Hepatocyte (in vitro differentiated cells): ENCODE measurements around the gene TPRG1L. TPM values are rescaled to one million over a fixed set of nuclear protein-coding genes. Genes with fewer than 3 reads are reported as not detected.
A peak's percentile ranks its signal among the peaks of the same experiment; 100 is the strongest.

Source experiments
- DNase-seq: peaks from one replicate; pipeline ENCODE4 v3.0.0-alpha.2; 2016; ENCODE audit warnings: low spot score
- H2AFZ ChIP-seq: fragments of 200-600 bp; sonication (generic); 2 replicates; pipeline ENCODE4 v1.6.0; 2016; ENCODE audit warnings: antibody characterized with exemption, mild to moderate bottlenecking
- H3K27ac ChIP-seq: fragments of 200-600 bp; sonication (generic); 2 replicates; pipeline ENCODE4 v1.5.1; 2016; ENCODE audit warnings: mild to moderate bottlenecking
- H3K27me3 ChIP-seq: fragments of 200-600 bp; sonication (generic); 2 replicates; pipeline ENCODE4 v1.6.1; 2016
- H3K36me3 ChIP-seq: fragments of 200-600 bp; sonication (generic); replicated peaks from 2 replicates; pipeline ENCODE4 v1.5.1; 2016; ENCODE audit warnings: low read depth; ENCODE audit not compliant: insufficient read depth
- H3K4me1 ChIP-seq: fragments of 200-600 bp; sonication (generic); 2 replicates; pipeline ENCODE4 v1.5.1; 2016; ENCODE audit warnings: mild to moderate bottlenecking, moderate library complexity; ENCODE audit not compliant: insufficient read depth
- H3K4me2 ChIP-seq: fragments of 200-600 bp; sonication (generic); 2 replicates; pipeline ENCODE4 v1.6.0; 2016
- H3K4me3 ChIP-seq: fragments of 200-600 bp; sonication (generic); 2 replicates; pipeline ENCODE4 v1.5.1; 2016; ENCODE audit warnings: mild to moderate bottlenecking
- H3K79me2 ChIP-seq: fragments of 200-600 bp; sonication (generic); 2 replicates; pipeline ENCODE4 v1.6.0; 2017; ENCODE audit warnings: mild to moderate bottlenecking
- H3K9me2 ChIP-seq: fragments of 200-600 bp; sonication (generic); replicated peaks from 2 replicates; pipeline ENCODE4 v1.6.0; 2017; ENCODE audit warnings: mild to moderate bottlenecking; ENCODE audit not compliant: insufficient read depth
- H3K9me3 ChIP-seq: fragments of 200-600 bp; sonication (generic); 2 replicates; pipeline ENCODE4 v1.5.1; 2016; ENCODE audit warnings: low read depth, mild to moderate bottlenecking
- H4K20me1 ChIP-seq: fragments of 200-600 bp; sonication (generic); 2 replicates; pipeline ENCODE4 v1.6.0; 2016; ENCODE audit warnings: mild to moderate bottlenecking; ENCODE audit not compliant: insufficient read depth, poor library complexity, severe bottlenecking
- EZH2 ChIP-seq: fragments of 200-600 bp; sonication (generic); IDR thresholded peaks from 2 replicates; pipeline ENCODE4 v1.6.1; 2016; ENCODE audit warnings: antibody characterized with exemption, mild to moderate bottlenecking, borderline replicate concordance
- EZH2phosphoT487 ChIP-seq: fragments of 200-600 bp; sonication (generic); IDR thresholded peaks from one replicate; pipeline ENCODE4 v1.6.1; 2018; ENCODE audit warnings: antibody characterized with exemption, mild to moderate bottlenecking, low read depth, moderate library complexity; ENCODE audit not compliant: unreplicated experiment, severe bottlenecking
- WGBS: methylation state at CpG from one replicate; pipeline ENCODE4 v1.1.6; 2016; ENCODE audit warnings: low lambda C conversion rate; ENCODE audit errors: missing lambda C conversion rate; 5-methylcytosine and 5-hydroxymethylcytosine counted together
- polyA plus RNA-seq: library from polyadenylated mRNA; unstranded; fragments of >200 nt; fragmentation: Nextera tagmentation; extraction: Ambion mirVana; gene quantifications from 2 replicates; pipeline ENCODE4 v1.2.1, GENCODE V29; 2016
- total RNA-seq: library from RNA; depleted of rRNA; stranded (reverse); fragments of >200 nt; gene quantifications from 2 replicates; pipeline ENCODE4 v1.2.3, GENCODE V29; 2014
- TF ChIP-seq, protein P1 (sequence below): fragments of 200-600 bp; sonication (generic); IDR thresholded peaks from 2 replicates; pipeline ENCODE4 v1.5.1; 2016; ENCODE audit warnings: antibody characterized with exemption, mild to moderate bottlenecking; ENCODE audit not compliant: poor library complexity

Gene TPRG1L
- total and polyA plus RNA-seq, 2 experiments from 2014 or later, result 57.9 to 74.1 TPM

DNA sequence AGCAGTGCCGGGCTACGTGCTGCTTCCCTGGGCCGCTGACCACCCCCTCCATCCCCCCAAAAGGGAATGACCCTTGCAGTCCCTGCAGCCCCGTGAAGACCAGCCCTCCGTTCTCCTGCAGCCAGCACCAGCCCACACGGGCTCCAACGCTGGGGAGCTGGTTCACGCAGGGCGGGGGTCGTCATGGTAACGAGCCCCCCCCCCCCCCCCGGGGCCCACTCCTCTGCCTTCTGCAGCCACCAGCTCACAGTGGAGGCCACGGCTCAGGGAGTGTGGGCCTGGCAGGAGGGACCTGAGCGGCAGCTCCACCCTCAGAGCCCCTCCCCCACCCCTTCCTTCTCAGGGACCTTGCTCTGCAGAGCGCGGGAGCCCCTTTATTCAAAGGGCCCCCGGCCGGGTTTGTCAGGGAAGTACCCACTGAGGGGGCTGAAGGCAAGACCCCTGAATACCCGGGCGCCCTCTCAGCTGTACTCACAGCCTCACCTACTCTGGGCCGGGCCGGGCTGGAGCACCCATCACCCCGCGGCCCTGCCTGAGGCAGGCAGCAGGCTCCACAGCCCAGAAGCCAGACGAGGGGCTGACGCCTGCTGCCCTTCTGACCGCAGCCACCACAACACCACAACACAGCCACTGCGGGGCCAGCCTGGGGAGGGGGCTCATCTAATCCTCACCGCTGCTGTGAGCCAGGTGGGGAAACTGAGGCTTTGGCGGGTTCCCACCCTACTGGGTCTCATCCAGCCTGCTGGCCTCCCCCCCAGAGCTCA lies 26.1 kb upstream of the TPRG1L start:
- peak overlapping the region; percentile 31 for H3K27ac ChIP-seq
- H3K79me2 ChIP-seq, result no peaks in the 10 kb centered on the region
- H2AFZ ChIP-seq, result no peak overlapping the region
- no peaks in the 10 kb centered on the region for H3K9me2 ChIP-seq
- DNase-seq, result peak; percentile 32
- H3K36me3 ChIP-seq, result no peaks in the 10 kb centered on the region
- H3K9me3 ChIP-seq, result no peaks in the 10 kb centered on the region
- TF ChIP-seq EZH2phosphoT487, result no peak
- TF ChIP-seq, protein P1, sequence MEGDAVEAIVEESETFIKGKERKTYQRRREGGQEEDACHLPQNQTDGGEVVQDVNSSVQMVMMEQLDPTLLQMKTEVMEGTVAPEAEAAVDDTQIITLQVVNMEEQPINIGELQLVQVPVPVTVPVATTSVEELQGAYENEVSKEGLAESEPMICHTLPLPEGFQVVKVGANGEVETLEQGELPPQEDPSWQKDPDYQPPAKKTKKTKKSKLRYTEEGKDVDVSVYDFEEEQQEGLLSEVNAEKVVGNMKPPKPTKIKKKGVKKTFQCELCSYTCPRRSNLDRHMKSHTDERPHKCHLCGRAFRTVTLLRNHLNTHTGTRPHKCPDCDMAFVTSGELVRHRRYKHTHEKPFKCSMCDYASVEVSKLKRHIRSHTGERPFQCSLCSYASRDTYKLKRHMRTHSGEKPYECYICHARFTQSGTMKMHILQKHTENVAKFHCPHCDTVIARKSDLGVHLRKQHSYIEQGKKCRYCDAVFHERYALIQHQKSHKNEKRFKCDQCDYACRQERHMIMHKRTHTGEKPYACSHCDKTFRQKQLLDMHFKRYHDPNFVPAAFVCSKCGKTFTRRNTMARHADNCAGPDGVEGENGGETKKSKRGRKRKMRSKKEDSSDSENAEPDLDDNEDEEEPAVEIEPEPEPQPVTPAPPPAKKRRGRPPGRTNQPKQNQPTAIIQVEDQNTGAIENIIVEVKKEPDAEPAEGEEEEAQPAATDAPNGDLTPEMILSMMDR, result no peak
- no peak for TF ChIP-seq EZH2
- H3K4me3 ChIP-seq, result no peak overlapping the region
- peak overlapping the region; percentile 44 for H3K4me2 ChIP-seq
- H4K20me1 ChIP-seq, result no peaks in the 10 kb centered on the region
- peaks cover 15% of the 10 kb centered on the region for H3K4me1 ChIP-seq
- H3K27me3 ChIP-seq, result no peaks in the 10 kb centered on the region
- 58% methylated on average over 26 of the region's 30 CpGs for WGBS

DNA sequence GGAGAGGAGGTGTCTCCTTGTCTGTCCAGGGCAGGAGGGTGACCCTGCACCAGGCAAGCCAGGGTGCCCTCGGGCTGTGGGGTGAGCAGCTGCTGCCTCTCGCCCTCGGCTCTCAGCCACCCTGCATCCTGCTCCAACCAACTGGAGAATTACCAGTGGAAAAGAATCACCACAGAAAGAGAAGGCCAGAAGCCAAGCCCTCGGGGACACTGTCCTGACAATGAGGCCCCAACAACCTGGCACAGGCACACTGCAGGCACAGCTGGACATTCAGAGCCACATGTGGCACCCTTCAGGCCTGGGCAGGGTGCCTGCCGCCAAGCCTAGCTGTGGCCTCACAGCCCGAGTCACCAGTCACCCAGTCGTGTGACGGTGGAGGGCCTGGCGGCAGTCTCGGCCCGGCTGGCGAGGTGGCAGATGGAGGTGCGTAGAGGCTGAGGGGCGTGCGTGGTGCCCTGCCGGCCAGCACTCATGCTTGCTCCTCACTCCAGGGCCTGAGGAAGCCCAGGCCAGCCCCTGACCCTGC lies 25.5 kb upstream of the TPRG1L start:
- no peaks in the 10 kb centered on the region for H3K9me2 ChIP-seq
- H2AFZ ChIP-seq, result no peak overlapping the region
- H3K27ac ChIP-seq, result no peak overlapping the region
- DNase-seq, result no peak
- H3K4me3 ChIP-seq, result no peak overlapping the region
- H4K20me1 ChIP-seq, result no peaks in the 10 kb centered on the region
- peaks cover 15% of the 10 kb centered on the region for H3K4me1 ChIP-seq
- TF ChIP-seq EZH2phosphoT487 (no peak), EZH2 (no peak)
- TF ChIP-seq, protein P1, result no peak
- no peaks in the 10 kb centered on the region for H3K79me2 ChIP-seq
- H3K36me3 ChIP-seq, result no peaks in the 10 kb centered on the region
- H3K4me2 ChIP-seq, result no peak overlapping the region
- H3K9me3 ChIP-seq, result no peaks in the 10 kb centered on the region
- no peaks in the 10 kb centered on the region for H3K27me3 ChIP-seq
- WGBS, result 84% methylated on average over 16 of the region's 16 CpGs

DNA sequence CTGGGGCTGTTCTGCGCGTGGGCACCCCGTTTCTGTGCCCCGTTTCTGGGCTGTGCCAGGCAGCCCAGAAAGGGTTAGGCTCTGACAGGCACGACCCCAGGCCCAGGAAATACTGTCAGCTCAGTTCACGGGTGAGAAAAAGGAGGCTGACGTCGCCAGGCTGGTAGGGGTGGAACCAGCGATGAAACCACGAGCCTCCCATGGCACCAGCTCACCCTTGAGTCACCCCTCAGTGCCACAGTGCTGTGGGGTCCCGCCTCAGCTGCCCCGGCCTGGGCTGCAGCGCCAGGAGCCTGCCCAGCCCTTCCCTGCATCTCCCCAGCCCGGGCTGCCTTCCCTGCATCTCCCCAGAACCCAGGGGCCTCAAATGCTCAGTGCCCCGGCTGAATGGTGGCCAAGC lies 25.0 kb upstream of the TPRG1L start:
- Histone ChIP-seq H2AFZ (no peak overlapping the region), H4K20me1 (no peaks in the 10 kb centered on the region), H3K9me3 (no peaks in the 10 kb centered on the region), H3K27ac (no peak overlapping the region), H3K79me2 (no peaks in the 10 kb centered on the region), H3K27me3 (no peaks in the 10 kb centered on the region), H3K4me3 (no peak overlapping the region), H3K4me1 (peaks cover 15% of the 10 kb centered on the region), H3K9me2 (no peaks in the 10 kb centered on the region), H3K36me3 (no peaks in the 10 kb centered on the region), H3K4me2 (no peak overlapping the region)
- no peak for TF ChIP-seq EZH2
- TF ChIP-seq, protein P1, result no peak
- no peak for TF ChIP-seq EZH2phosphoT487
- no peak for DNase-seq
- 90% methylated on average over 15 of the region's 15 CpGs for WGBS
